ENCODE data around the gene MRRF.
"Not testable (repeated sequence)": the region's sequence is repeated elsewhere in the genome, so short reads cannot be mapped to it uniquely, and the experiment has no call there.

DNA sequence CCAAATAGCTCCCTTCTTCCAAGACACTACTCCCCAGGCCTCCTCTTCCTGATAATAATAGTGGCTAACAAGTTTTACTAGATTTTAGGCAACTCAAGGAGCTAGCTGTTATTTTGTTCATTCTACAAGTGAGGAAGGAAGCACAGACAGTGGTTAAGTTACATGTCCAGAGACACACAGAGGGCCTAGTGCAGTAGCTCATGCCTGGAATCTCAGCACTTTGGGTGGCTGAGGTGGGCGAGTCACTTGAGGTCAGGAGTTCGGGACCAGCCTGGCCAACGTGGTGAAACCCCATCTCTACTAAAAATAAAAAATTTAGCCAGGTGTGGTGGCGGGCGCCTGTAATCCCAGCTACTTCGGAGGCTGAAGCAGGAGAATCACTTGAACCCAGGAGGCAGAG lies 65.8 kb downstream of the MRRF start:
- not testable (repeated sequence) for TF ChIP-seq ZNF274 (IDR thresholded peaks at IDR 0.05; ENCODE audit: low read depth, low read length); YY1 (IDR thresholded peaks at IDR 0.05; ENCODE audit: insufficient read depth, insufficient read length)
